DMS114 treated with DMSO at 0.1 percent for 48 hours (cell line): ENCODE results near the gene PHF10.

Experiments used
- DNase-seq: peaks from one replicate; lab custom pipeline; 2025; ENCODE audit not compliant: unreplicated experiment; lab: John Stamatoyannopoulos, UW

The PHF10 gene

DNA sequence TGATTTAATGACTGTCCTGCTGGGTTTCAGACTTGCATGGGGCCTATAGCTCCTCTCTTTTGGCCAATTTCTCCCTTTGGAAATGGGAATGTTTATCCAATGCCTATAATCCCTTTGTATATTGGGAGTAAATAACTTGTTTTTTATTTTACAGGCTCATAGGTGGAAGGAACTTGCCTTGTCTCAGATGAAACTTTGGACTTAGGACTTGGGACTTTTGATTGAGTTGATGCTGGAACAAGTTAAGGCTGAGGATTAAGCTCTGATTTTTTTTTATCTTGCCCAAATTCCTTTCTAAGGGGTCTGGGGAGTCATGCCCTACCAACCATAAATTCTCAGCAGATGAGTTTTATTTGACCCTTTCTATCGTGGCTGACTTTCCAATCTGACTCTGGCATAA is 46.0 kb downstream of the PHF10 start:
- no peak for DNase-seq

DNA sequence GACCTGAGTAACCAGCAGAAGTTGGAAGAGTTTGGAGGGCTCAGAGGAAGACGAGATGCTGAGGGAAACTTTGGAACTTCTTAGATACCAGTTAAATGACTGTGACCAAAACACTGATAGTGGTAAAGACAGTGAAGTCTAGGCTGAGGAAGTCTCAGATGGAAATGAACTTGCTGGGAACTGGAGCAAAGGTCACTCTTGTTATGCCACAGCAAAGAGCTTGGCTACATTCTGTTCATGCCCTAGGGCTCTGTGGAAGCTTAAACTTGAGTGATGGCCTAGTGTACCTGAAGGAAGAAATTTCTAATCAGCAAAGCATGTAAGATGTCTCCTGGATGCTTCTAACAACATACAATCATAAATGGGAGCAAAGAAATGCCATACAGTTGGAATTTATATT is 47.2 kb downstream of the PHF10 start:
- DNase-seq, result no peak

DNA sequence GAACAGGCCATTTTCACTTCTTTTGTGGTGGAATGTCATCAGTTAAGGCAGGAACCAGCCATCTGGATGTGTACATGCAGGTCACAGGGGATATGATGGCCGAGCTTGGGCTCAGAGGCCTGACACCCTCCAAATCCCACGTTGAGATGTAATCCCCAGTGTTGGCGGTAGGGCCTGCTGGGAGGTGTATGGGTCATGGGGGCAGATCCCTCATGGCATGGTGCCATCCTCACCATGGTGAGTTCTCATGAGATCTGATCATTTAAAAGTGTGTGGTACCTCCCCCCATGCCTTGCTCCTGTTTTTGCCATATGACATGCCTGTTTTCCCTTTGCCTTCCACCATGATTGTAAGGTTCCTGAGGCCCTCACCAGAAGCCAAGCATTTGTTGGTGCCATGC is 49.3 kb downstream of the PHF10 start:
- no peak for DNase-seq

DNA sequence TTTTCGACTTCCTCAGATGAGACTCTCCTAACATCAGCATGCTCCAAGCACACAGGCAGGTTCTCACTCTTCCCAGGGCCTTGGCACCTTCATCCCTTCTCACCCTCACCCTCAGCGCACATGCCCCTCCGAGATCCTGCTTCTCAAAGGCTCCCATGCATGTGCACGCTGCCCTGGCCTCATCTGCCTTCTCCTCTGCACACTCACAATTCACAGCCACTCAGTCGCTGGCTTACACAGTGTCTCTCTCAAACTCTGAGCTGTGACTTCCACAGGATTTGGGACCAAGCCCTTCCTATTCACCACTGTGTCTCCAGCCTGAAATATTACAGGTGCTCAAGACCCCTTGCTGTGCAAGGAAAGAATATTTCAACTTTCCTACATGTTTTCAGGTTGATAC is 52.7 kb downstream of the PHF10 start:
- DNase-seq, result no peak

DNA sequence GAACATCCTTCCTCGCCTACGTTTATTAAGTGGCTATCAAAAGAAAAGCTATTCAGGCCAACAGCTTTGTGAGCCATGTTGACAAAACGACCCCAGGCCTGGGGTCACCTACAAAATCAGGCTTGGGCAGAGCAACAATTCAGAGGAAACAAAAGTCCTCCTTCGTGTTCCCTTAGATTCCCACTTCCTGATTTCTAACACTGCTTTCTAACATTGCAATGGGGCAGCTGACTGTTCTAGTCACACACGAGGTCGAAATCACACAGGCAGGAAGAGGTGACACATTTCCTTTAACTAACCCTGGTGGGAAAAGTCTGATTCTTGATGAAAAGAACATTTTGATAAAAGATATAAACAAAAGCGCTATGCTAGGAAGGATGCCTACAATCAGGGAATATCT is 54.4 kb downstream of the PHF10 start:
- no peak for DNase-seq

DNA sequence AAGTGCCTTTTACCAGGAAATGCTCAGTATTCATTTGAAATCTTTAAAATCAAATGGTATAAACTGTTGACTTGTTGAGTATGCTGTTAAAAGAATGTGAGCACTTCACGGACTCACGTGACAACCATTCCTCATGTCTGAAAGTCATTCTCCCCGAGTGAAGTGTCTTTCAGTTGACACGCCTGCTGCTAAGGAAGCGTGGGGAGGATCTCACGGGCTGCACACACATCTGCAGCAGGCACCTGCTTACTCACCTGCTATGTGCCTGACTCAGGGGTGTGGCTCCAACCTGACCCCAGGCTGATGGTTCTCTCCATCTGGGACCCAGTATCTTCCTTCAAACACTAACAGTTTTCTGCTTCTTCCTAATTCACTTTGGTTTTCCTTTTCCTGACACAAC is 55.2 kb downstream of the PHF10 start:
- no peak for DNase-seq

DNA sequence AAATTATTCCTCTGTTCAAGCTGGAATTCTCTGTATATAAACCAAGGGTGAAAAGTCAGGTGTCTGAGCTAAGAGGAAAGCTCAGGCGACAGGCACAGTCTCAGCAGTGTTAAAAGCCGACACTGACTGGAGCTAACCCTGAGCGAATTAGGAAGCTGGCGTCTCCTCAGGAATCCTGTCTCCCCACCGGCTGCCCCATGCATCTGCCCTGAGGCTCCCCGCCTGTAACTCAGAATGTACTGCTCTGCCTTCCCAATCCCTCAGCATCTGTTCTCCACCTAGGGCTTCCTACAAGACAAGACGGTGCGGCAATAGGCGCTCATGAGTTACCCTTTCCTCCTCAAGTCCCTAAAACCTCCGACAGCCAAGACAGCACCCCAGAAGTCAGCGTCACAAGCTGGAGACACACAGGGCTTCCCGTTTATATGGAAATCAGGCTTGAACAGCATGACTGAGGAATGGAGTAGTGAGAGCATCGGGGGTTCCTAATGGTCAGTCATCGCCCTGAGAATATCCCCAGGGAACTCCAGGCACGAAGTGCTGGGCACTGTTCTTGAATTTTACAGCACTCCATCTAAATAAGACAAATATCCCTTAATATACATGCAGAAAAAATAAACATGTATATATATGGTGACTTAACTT is 56.0 kb downstream of the PHF10 start:
- DNase-seq, result no peak

DNA sequence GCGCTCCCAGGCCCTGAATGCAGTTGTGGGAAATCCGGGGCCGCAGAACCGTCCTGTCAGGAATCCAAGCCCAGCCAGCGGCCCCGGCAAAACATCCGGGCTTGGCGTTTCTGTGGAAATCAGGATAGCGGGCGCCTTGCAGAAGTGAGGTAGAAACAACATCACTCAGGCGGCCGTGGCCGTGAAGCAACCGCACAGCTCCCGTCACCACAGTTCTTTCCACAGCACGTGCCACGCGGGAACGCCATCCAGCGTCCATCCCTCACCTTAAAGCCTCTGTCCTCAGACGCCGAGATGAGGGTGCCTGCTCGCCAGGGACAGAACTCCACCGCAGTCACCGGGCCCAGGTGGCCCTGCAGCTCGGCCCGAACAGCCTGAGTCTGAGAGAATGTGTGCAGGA is 56.6 kb downstream of the PHF10 start:
- no peak for DNase-seq

DNA sequence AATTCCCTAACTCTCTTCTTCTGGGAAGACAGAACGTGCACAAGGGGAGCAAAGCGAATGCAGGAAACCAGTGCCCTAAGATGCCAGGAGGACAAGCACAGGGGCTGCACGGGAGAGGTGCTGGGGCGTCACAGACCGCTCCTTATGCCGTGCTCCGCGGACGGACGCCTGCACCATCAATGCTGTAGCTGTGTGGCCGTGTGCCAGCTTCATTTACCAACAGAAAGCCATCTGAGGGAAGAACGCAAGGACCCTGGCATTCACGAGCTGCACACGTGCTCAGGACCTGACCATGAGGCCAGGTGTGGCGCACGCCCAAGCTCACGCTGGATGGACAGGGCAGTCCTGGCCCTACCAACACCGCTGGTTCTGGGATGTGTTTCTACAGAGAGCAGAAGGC is 57.9 kb downstream of the PHF10 start:
- DNase-seq, result no peak

DNA sequence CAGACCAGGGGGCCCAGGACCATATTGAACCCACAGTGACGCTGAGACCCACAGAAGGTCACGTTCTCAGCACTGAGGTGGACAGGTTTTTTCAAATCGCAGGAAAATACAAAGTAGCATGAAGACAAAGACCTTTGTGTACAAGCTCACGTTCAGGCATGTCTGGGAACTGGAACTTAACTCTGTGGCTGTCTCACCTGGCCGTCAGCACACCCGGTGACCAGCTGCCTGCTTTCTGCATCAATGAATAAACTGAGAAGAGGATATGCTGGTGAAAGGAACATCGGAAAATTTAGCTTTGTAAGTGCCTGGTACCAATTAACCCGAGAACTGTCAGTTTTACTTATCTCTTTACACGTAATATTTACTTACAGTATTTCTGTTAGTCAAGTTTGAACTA is 59.0 kb downstream of the PHF10 start:
- DNase-seq, result no peak

DNA sequence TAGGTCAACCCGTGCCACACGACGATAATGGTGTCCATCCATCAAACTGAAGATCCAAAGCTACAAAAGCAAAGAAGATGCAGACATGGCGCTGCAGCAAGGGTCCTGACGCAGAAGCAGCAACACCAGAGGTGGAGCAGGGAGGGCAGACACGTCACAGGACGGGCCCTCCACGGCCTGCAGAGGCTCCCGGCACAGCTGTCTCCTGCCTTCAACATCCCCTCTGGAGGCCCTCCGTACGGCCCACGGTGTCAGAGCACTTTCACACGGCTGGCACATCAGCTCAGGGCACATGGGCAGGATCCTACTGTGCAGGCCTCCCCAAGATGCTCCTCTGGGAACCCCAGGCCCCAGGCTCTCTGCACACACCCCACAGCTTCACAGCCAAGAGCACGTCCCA is 60.1 kb downstream of the PHF10 start:
- DNase-seq, result no peak

DNA sequence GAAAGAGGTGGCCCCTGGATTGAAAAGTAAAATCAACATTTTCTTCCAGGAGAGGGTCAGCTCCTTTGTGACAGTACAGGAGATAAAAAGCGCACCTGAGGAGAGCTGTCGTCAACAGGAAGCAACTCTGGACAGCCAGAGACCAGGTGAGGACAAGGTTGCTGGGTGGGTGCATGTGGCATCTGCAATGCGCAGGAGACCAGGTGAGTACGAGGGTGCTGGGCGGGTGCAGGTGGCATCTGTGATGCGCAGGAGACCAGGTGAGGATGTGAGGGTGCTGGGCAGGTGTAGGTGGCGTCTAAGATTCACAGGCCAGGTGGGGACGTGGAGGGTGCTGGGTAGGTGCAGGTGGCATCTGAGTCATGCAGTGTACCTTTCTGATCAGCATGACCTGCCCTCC is 60.8 kb downstream of the PHF10 start:
- DNase-seq, result no peak

DNA sequence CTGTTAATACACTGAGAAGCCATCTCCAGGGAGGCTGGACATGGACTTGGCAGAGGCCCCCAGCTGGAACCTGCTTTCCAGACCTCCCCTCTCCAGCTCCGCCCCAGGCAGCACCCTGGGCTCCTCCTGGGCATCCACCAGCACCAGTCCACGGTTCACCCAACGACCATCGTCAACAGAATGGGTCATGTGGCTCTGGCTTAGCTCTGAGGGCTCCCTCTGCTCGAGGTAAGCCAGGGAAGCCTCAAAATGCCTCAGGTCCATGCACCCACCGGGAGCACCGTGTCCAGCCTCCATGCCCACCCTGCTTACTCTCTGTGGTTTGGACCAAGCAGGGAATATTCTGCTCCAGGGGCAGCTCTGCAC is 62.9 kb downstream of the PHF10 start:
- DNase-seq, result no peak

DNA sequence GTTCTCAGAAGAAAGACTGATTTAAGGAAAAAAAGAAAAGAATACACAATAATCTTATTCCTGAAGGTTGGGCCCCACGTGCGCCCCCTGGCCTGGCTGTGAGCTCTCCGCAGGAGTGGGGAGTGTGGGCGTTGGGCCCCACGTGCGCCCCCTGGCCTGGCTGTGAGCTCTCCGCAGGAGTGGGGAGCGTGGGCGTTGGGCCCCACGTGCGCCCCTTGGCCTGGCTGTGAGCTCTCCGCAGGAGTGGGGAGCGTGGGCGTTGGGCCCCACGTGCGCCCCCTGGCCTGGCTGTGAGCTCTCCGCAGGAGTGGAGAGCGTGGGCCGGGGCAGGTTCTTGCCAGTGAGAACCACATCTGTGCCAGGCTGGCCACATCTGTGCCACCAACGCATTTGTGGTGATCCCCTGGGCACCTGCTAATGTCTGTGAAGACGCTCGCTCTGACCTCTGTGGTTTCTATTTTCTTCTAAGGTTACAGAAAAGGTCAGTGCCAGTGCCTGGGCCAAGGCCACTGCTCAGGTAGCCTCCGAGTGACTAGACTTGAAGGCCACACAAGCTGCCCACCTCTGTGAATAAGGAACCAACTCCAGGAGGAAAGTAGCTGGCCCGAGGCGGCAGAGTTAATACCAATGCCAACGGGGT is 63.4 kb downstream of the PHF10 start:
- no peak for DNase-seq

DNA sequence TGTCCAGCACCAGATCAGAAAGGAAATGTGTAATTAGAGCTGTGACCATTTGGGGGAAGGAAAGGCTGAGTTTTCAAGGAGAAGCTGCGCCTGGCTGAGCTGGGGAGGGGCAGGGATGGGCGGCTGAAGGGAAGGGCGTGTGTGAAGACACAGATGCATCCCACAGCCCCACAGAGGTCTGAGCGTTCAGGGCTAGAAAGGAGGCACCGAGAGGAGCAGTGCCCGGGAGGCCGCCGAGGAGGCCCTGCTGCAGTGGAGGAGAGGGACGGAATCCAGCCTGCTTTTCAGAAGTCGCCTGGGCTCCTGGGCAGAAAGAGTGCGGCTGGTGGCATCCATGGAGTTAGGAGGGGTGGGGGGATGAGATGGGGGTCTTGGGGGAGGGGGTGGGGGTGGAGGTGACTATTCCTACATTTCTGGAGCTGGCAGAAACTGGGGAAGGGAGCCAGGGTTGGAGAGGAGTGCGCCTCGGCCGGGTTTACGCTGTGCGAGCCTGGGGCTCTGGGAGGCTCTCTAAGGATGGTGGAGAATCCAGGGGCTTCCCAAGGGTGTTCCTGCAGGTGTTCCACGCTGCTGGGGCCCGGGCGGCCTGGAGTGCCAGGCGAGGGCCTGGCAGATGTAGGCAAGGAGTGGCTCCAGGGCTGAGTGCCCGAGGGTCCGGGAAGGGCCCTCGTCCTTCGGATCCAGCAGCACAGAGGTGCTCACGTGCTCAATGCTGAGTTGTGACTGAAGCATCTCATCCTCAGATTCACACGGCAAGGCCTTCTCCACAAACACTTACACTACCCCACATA is 64.3 kb downstream of the PHF10 start:
- no peak for DNase-seq

DNA sequence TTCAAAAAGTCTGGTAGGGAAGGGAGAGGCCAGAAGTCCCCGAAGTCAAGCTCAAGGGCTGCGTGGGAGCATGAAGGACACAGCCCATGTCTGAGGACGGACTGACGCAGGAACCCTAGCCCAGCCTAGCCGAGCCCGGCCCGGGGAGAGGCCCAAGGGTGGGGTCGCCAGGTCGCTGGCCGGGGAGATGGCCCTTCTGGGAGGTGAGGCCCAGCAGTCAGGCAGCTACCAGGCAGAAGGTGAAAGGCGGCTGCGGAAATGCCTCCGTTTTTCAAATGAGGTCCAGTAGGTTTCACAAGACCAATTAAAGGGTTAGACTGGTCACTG is 67.1 kb downstream of the PHF10 start:
- DNase-seq, result no peak

DNA sequence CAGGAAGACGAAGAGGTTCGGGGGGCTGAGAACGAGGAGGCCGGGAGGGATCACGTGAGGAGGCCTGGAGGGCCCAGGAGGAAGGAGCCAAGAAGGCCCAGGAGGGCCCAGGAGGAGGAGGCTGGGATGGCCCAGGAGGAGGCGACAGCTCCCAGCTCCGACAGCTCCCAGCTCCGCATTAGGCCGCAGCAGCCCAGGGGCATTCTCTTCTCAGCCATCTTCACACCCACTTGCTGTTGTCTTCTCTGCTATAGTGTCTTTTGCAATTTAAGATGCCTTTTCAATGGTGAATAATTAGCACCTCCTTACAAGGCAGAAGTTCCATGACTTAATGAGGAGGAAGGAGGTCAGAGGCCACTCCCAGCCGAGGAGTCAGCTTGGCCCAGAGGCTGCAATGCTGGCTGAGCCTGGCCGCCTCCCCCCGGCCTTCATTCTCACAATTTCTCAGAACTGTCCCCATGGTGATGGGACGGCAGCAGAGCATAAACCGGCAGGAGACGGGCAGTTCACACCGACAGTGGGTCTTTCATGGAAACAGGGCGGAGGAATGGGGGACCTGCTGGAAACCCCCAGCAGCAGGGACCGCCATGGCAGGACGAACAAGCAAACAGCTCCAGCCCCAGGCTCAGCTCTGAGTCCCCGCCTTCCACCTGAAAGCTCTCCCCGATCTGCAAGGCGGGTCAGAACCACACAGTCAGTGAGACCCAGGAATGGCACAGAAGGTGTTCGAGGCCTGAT is 67.6 kb downstream of the PHF10 start:
- DNase-seq, result no peak

DNA sequence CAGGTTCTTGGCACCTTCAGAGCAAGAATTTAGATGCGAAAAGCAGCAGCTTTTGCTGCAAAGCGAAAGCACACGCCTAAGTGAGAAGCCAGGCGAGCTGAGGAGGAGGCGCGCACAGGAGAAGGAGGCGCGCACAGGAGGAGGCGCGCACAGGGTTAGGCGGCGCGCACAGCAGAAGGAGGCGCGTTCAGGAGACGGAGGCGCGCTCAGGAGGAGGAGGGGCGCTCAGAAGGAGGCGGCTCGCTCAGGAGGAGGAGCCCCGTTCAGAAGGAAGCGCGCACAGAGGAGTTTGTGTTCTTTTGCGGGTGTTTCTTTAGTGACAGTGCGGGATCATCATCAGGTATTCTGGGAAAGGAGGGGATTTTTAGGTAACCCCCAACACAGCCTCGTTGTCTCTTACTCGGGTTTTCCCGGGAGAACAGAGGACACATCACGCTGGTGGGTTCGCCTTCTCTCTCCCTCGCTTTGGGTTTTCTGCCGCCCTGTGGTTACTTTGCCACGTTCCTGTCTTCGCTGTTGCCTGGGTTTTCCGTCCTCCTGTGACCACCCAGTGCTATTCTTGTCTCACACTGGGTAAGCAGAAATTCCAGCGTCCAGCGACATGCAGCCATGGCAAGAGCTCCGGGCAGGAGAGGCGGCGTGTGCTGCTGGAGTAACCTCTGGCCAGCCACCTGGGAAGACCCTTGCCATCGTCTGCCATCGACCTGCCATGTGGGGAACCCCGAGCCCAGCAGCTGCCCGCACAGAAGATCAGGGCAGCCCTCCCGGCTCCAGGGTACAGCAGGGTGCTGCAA is 69.5 kb downstream of the PHF10 start:
- no peak for DNase-seq
